Stimulated activated CD8-positive, alpha-beta memory T cell treated with anti-CD3 and anti-CD28 coated beads, Interleukin-7, amount 100 ng/mL, for 24 hours (primary cell): Measurements from ENCODE around the gene RFC3.
"Not testable (repeated sequence)": the region's sequence is repeated elsewhere in the genome, so short reads cannot be mapped to it uniquely, and the experiment has no call there.

Experiments used
- DNase-seq: peaks from one replicate; pipeline ENCODE4 v3.0.0-alpha.2; 2020; ENCODE audit warnings: low read depth

RFC3 gene

DNA sequence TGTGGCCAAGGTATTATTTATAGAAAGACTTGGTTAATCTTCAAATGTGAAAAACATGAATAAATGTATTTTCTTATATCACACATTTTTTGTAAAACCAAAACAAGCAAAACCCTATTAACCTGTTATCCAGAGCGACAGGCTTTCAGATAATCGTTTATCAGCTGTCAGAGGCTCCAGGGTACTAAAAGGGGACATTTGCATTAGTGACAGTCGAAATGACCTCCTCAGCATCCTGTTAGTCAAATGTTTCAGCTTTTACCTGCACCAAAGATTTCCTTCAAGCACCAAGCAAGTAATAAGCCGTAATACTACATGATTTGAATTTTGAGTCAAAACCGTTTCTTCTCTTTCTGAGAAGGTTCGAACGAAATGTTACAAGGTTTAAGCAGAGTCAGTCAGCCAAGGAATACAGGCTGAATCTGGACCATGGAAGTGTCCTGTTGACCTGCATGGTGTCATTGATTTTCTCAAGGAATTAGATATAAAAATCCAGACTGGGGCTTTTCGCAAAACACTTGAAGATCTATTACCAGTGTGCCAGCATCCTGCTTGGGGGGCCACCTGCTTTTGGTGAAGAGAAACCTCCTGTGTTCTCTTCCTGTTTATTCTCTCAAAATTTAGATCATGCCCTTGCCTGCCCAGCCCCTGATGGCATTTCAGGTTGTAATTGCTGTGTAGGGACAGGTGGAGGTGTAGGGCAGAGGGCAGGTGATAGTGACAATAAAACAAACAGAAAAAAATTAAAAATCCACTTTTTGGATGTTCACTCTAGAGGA, 11.3 kb upstream of the RFC3 start:
- DNase-seq: no peak

DNA sequence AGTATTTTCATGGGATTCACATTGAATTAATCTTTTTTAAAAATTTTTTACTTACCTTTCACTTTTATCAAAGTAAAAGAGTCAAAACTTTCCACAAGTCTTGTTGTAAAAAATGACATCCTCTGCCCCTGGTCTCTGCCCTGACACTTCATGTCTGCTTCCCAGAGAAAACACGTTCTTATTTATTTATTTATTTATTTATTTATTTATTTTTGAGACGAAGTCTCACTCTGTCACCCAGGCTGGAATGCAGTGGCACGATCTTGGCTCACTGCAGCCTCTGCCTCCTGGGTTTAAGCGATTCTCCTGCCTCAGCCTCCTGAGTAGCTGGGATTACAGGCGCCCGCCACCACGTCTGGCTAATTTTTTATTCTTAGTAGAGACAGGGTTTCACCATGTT, 5.1 kb upstream of the RFC3 start:
- DNase-seq: not testable (repeated sequence)

DNA sequence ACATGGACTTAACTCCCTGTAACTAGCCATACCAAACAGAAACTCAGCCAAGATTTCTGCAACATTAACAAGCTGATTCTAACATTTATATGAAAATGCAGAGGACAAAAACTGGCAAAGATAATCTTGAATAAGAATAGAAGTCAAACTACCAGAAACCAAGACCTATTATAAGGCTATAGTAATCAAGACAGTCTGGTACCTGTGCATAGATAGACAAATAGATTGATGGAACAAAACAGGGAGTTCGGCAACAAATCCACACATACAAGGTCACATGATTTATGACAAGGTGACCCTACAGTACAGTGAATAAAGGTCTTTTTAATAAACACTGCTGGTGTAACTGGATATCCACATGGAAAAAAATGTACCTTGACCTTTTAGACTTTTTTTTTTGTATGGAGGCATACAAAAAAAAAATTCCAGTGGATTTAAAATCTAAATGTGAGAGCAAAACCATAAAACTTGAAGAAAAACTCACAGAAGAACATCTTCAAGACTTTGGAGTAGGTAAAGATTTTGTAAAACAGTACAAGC, 2.9 kb upstream of the RFC3 start:
- DNase-seq: no peak

DNA sequence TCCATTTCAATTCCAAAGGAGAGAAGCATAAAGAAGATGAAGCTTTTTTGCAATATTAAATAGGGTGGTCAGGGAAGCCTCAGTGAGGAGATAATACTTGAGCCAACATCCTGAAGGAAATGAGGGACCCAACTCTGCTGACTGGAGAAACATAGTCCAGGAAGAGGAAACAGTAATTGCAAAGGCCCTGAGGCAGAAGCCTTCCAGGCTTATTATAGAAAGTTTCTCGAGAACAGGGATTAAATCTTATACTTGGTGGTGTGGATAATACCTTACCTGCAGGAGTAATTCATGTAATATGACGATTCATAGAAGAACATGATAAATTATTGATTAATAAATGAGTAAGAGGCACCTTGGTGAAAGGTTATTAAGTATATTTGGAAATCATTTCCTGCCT, 1.0 kb upstream of the RFC3 start:
- no peak for DNase-seq

DNA sequence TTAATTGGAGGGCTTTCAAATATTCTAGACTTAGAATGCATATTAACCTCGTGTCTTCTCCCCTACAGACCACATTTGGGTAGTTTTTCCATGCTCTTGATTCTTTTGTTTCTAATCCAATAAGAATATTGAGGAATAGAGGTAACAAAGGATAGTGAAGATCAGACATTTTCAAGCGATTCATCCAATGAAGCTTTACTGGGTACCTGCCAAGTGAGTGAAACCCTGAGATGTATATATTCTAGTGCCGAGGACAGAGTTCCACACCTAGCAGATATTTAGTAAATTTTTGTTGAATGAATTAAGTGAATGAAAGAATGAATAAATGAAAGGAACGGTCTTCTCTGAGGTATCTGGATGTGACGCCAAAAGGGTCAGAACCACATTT, 442 bp upstream of the RFC3 start:
- DNase-seq: no peak

DNA sequence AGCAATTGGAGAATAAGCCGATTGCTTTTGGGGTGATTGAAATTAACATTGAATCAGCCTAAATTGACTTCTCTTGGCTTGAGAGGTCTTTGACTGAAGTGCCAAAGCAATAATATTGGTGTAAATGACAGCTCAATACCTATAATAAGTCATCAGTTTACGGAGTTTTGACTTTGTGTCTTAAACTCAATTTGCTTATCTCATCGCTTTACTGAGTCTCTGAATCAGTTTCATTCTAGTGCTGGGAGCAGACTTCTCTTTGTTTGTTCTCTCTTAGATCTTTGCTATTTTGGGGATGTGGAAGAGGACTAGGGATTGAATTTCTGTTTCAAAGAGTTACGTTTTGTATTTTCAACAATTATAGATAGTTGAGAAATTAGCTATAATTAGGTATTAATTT, 7.1 kb downstream of the RFC3 start:
- DNase-seq: no peak

DNA sequence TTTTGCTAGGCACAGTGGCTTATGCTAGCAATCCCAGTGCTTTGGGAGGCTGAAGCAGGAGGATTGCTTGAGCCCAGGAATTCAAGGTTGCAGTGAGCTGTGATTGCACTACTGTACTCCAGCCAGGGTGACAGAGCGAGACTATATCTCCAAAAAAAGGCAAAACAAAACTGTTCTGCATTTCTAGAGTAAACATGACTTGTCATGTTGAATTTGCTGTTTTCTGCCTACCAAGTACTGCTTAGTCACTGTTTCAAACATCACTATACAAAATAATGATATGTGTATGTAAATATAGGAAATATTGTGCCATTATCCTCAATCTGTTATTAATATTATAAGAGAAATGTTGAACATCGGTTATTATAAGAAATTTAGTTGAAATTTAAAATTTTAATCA, 9.2 kb downstream of the RFC3 start:
- no peak for DNase-seq

DNA sequence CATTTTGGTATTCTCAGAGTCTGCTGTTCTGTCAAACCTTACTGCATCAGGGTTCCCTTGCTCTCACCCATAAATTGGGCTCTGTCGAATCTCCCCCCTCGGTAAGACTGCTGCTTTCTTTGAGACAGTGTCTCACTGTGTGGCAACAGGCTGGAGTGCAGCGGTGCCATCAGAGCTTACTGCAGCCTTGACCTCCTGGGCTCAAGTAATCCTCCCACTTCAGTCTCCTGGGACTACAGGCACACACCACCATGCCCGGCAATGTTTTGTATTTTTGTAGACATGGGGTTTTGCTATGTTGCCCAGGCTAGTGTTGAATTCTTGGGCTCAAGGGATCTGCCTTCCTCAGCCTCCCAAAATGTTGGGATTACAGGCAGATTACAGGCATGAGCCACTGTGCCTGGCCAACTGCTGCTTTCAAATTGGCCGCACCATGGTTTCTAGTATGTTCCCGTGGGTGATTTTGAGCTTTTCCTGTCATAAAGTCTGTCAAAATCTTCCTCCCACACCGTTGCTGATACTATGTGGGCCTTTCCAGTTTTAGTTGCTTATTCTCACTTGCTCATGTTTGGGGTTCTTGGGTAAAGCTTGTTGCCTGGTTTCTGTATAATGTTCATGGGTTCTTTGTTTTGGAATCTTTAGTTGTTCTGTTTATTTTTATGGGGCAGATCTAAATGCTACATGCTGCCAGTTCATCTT, 10.6 kb downstream of the RFC3 start:
- no peak for DNase-seq

DNA sequence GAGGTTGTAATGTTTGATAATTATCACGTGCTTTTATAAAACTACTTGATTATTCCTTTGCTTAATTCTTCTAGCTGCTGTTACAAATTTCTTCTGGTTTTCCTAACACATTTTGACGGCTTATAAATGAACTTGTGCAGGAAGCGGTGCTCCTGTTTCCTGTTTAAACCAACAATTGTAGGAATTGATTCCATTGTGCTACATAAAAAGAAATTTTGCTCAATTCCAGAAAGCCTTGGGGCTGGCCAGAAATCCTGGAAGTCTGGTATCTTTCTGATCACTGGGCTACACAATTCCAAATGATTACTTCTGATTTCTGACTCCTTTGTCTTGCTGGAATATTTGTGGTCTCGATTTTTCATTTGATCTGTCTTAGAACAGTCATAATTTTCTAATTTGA, 14.9 kb downstream of the RFC3 start:
- no peak for DNase-seq

DNA sequence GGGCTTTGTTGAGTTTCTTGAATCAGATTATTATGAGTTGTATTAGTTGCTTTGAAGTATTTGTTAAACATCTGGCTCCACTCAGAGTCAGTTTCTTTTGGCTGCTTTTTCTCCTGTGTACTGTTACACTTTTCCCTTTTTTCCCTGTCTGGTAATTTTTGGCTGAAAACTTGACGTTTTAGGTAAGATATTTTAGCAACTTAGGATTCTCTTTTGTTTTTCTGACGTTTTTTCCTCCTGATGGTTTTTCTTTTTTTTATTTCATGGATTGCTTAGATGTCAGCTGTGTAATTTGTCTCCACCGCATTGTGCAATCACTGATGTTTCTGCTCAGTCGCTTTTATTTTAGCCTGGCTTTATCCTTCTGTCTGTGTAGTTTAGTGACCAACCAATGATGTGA, 20.7 kb downstream of the RFC3 start:
- no peak for DNase-seq

DNA sequence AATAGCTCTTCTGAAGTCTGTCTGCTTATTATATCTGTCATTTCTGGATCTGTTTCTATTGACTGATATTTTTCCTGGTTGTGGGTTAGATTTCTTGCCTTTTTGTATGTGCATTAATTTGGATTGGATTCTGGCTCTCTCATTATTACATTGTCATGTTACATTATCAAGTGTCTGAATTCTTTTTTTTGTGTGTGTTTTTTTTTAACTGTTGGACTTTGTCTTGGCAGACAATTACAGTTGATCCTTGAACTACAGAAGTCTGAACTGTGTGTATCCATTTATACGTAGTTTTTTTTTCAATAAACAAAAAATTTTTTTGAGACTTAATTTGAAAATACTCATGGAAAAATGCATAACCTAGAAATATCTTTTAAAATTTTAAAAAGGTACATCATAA, 22.5 kb downstream of the RFC3 start:
- no peak for DNase-seq

DNA sequence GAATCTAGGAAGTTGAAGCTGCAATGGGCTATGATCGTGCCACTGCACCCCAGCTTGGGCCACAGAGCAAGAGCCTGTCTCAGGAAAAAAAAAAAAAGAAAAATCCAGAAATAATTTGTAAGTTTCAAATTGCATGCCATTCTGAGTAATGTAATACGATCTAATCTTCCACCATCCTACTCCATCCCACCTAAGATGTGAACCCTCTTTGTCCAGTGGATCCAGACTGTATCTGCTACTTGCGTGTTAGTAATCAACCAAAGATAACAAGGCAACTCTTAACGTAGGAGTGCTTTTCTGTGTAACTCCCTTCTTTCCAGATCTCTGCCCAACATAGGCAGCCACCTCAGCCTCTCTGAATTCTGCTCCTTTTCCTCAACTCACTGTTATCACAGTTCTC, 24.3 kb downstream of the RFC3 start:
- DNase-seq: no peak

DNA sequence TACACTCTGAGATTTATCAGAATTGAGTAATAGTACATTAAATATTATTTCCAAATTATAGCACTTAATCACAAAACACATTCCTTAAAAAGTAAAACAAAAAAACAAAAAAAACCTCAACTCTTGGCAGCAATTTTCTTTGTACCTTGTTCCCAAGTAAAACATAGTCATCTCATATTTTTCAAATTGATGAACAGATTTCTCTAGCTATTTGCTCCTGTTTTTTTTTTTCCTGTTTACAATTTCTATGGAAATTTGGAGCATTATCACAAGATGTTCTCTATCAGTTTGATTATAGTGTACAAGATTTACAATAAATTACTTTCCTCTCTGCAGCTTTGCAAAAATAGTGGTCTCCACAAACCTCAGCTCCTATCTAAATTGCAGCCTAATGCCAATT, 25.0 kb downstream of the RFC3 start:
- no peak for DNase-seq

DNA sequence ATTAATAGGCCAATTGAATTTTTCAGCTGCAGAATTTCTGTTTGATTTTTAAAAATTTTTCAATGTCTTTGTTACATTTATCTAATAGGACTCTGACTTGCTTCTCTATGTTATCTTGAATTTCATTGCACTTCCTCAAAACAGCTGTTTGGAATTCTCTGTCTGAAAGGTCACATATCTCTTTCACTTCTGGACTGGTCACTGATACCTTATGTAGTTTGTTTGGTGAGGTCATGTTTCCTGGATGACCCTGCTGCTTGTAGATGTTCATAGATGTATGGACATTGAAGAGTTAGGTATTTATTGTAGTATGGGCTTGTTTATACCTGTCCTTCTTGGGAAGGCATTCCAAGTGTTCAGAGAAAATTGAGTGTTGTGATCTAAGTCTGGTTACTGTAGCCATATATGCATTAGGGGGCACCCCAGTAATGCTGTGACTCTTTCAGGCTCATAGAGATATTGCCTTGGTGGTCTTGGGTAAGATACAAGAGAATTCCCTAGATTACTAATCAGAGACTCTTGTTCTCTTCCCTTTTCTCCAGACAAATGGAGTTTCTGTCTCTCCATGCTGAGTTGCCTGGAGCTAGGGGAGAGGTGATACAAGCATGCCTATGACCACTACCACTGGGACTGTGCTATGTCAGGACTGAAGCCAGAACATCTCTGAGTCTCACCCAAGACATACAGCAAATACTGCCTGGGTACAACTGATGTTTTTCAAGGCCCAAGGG, 27.8 kb downstream of the RFC3 start:
- no peak for DNase-seq

DNA sequence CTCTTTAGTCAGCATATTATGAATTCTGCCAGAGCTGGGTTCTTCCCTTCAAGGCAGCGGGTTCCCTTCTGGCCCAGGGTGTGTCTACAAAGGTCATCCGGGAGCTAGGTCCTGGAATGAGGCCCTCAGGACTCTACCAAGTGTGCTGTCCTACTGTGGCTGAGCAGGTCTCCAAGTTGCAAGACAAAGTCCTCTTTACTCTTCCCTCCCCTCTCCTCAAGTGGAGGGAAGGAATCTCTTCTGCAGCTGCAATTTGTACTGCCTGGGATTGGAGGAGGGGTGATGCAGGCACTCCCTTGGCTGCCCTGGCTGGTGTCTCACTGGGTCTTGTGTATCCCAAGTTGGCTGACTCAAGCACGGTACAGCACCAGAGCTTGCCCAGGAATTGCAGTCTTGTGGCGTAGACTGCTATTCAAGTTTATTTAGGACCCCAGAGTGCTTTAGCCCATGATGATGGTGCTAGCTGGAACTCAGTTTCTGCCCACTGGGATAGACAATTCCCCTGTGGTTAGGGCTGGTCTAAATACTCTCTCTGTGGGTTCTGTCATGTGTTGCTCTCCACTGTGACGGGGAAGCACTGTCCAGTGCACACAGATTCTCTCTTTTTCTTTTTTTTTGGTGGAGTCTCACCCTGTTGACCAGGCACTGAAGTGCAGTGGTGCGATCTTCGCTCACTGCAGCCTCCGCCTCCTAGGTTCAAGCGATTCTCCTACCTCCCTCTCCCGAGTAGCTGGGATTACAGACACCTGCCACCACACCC, 28.5 kb downstream of the RFC3 start:
- no peak for DNase-seq

DNA sequence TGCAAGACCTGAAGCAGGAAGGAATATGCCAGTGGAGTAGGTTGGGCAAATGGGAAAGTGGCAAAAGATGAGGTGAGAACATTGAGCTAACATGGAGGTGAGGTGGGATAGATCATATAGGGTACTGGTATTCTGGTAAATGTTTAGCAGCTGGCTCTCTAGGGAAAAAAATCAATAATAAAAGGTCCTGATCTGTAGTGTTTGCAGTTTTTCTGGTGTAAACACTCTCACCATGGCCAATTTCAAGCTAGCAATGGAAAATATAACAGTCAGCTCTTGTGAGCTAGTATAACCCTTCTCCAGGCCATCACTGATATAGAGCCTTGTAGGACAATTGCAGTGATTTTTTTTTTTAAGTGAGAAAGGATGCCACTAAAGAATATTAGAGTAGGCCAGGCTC, 31.3 kb downstream of the RFC3 start:
- DNase-seq: no peak

DNA sequence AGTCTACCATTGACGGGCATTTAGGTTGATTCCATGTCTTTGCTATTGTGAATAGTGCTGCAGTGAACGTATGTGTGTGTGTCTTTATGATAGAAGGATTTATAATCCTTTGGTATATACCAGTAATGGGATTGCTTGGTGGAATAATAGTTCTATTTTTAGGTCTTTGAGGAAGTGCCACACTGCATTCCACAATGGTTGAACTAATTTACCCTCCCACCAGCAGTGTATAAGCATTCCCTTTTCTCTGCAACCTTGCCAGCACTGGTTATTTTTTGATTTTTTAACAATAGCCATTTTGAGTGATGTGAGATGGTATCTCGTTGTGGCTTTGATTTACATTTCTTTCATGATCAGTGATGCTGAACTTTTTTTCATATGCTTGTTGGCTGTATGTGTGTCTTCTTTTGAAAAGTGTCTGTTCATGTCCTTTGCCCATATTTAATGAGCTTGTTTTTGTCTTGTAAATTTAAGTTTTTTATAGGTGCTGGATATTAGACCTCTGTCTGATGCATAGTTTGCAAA, 37.5 kb downstream of the RFC3 start:
- DNase-seq: no peak

DNA sequence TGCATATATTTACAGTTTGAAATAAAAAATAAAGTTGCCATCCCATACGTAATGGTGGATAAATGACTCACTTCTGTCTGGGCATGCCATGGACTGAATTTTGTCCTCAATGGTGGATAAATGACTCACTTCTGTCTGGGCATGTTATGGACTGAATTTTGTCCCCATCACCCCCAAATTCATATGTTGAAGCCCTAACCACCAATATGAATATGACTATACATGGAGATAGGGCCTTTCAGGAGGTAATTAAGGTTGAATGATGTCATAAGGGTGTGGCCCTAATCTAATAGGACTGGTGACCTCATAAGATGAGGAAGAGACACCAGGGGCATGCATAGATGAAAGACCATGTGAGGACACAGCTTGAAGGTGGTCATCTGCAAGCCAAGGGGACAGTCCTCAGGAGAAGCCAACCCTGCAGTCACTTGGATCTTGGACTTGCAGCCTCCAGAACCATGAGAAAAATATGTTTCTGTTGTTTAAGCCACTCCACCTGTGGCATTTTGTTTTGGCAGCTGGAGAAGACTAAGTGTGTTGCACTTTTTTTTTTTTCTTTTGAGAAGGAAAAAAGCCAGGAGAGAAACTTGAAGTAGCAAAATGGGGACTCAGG, 41.8 kb downstream of the RFC3 start:
- no peak for DNase-seq

DNA sequence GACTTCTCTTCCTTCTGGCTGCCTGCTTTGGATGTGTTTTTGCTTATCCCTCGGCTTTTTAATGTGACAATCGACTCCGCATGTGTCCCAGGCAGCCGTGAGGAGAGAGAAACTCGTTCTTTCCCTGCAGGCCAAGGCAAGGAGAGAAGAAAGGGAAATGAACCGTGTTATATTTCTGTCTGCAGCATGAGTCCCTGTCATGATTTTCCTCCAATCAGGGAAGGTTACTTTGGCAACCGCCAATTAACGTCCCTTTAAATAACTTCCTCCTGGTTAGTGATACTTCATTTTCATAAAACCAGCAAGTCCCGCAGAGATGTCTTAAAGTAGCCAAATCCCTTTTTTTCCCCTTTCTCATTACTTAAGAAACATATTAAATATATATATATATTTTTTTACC, 42.6 kb downstream of the RFC3 start:
- no peak for DNase-seq

DNA sequence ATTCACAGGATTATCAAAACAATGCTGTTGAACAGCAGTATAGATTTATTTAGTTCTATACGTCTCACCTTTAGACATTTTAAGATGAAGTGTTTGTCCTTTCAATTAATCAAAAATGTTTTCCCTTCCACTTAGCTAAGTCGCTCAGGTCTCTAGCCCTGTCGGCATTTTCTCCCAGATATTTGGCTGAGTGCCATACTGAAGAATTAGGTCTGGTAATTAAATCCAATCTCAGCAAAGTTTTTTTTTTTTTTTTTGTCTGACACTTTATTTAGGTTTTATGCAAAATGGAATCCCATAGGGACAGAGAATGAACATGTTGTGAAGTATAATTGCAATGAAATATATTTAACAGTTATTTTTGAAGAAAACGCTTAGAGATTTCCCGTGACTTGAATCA, 44.1 kb downstream of the RFC3 start:
- no peak for DNase-seq

DNA sequence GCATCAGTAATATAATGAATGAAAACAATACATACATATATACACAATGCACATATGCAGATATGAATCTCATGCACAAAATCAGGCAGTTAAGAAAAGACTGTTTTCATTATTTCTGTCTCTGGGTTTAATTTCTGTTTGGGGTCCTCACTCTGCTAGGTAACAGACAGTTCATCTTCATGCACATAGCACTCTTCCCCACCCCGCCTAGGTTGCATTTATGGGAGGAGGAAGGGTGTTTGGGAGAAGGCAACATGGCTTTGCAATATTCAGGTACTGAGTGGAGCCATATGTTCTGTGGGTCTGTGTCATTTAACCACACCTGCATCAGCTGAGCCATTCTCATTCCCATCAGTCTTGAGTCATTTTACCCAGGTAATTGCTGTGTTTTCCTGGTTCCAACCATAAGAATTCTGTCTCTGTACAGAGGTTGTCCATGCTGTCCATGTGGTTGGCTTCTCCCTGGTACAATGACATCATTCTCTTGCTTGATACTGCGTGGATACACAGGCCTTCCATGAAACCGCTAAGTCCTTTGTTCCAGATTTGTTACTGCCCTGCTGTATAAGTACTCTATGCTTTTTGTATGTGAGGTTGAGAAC, 45.3 kb downstream of the RFC3 start:
- no peak for DNase-seq
